KG1 (cell line): ENCODE measurements around the gene BMPER.

ENCODE experiments used
- DNase-seq: peaks from one replicate; lab custom pipeline; 2025; lab: John Stamatoyannopoulos, UW

Gene BMPER

GRCh38 chr7:34184466-34184865, 279.1 kb downstream of the BMPER start:
- no peak for DNase-seq

- no peak for DNase-seq
Observed at GRCh38 chr7:34187798-34188307, 282.5 kb downstream of the BMPER start.

GRCh38 chr7:34189031-34189430, 283.7 kb downstream of the BMPER start:
- no peak for DNase-seq

- no peak for DNase-seq
Observed at GRCh38 chr7:34190299-34190698, 285.0 kb downstream of the BMPER start.

GRCh38 chr7:34191162-34191561, 285.8 kb downstream of the BMPER start:
- DNase-seq = no peak

GRCh38 chr7:34191771-34192479, 286.6 kb downstream of the BMPER start:
- no peak for DNase-seq

- no peak for DNase-seq
Observed at GRCh38 chr7:34192906-34193305, 287.6 kb downstream of the BMPER start.

- DNase-seq = no peak
Observed at GRCh38 chr7:34198231-34198641, 292.9 kb downstream of the BMPER start.
